GM12892 (cell line): ENCODE results near the gene PLG.
"Not testable (repeated sequence)": the region's sequence is repeated elsewhere in the genome, so short reads cannot be mapped to it uniquely, and the experiment has no call there.

ENCODE experiments used
- DNase-seq: peaks from one replicate; pipeline ENCODE4 v3.0.0; 2011; ENCODE audit not compliant: insufficient read length
- FAIRE-seq: peaks from 2 replicates; lab custom pipeline; 2011; peaks lifted over from hg19 to GRCh38; lab: Jason Lieb, UNC
- POLR2A ChIP-seq: IDR thresholded peaks from 2 replicates; pipeline ENCODE4 v1.6.1; 2011; ENCODE audit warnings: low read depth, low read length, control low read depth
- POLR2AphosphoS5 ChIP-seq: IDR thresholded peaks from 2 replicates; pipeline ENCODE4 v1.6.1; 2011; ENCODE audit warnings: low read depth, low read length, control low read depth
- TAF1 ChIP-seq: IDR thresholded peaks from 2 replicates; pipeline ENCODE4 v1.6.1; 2011; ENCODE audit warnings: low read depth, mild to moderate bottlenecking, control low read depth, low read length, borderline replicate concordance

PLG gene

DNA sequence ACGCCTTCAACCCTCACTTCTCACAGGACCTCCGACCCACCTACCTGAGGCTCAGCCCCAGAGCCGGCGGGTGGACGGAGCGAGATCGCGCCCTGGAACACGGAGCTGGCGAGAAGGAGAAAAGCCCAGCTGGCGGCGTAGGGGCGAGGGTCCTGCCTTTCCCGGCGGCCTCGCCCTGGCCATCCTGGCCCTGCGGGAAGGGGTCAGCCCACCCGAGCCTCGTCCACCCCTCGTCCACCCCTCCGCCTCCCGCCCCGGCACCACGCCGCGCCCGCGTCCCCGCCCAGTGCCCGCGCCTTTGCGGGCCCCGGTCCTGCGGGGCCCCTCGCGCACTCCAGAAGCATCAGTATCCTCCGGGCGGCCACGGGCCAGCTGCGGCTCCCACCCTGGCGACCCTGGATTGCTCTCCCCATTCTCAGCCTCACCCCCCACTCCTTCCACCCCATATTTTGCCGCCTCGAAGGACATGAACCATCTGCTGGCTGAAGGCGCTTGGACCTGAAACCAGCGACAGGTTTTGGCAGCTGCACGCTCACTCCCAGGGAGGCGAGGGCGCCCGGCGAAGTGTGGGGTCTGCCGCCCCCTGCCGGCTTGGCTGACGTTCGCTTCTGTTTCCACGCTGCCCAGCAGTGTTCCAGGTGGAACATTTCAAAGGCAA lies 65.1 kb downstream of the PLG start:
- no peak for TF ChIP-seq POLR2AphosphoS5
- TF ChIP-seq TAF1: no peak
- no peak for TF ChIP-seq POLR2A
- DNase-seq (peak; percentile 57), FAIRE-seq (peak; percentile 53)

DNA sequence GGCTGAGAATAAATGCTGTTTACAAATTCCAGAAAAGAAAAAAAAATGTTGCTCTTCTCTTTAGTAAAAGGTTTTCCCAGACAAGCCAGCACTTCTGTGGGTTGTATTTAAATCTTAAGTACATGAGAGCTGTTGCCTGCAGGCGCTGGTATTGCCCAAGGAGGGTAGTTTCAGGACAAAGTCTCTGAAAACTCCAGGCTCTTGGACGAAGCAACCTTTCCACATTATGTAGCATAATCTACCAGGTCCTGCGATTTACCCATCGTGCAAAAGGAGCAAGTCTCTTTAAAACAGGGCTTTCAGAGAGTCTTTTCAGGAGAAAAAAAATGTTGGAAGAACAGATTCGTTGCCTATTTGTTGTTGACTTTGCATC lies 65.6 kb downstream of the PLG start:
- no peak for FAIRE-seq

DNA sequence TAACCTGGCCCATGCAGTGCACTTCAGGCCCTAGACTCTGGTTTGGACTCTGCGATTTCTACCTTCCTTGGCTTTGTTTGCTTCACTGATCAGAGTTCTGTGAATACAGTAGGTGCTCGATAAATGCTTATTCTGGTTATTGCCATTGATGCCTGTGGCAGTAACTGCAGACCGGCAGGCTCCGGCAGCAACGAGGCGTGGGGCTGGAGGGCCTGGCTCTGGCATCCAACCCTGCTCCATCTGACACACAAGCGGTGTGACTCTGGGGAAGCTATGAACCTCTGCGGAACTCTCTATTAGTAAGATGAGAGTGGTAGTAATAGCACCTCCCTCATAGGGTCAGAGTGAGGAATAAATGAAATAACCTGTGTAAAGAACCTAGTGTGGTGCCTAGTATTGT lies 66.1 kb downstream of the PLG start:
- TF ChIP-seq POLR2AphosphoS5 (no peak), TAF1 (no peak), POLR2A (no peak)
- no peak for FAIRE-seq

More for the DNA sequence above, 65.6 kb downstream of the PLG start:
- DNase-seq: no peak
- TF ChIP-seq TAF1 (no peak), POLR2AphosphoS5 (no peak), POLR2A (no peak)

GRCh38 chr6:160774399-160774798 lies 72.4 kb downstream of the PLG start:
- TF ChIP-seq POLR2AphosphoS5 (no peak), POLR2A (no peak), TAF1 (no peak)

More for the DNA sequence above, 66.1 kb downstream of the PLG start:
- no peak for DNase-seq

DNA sequence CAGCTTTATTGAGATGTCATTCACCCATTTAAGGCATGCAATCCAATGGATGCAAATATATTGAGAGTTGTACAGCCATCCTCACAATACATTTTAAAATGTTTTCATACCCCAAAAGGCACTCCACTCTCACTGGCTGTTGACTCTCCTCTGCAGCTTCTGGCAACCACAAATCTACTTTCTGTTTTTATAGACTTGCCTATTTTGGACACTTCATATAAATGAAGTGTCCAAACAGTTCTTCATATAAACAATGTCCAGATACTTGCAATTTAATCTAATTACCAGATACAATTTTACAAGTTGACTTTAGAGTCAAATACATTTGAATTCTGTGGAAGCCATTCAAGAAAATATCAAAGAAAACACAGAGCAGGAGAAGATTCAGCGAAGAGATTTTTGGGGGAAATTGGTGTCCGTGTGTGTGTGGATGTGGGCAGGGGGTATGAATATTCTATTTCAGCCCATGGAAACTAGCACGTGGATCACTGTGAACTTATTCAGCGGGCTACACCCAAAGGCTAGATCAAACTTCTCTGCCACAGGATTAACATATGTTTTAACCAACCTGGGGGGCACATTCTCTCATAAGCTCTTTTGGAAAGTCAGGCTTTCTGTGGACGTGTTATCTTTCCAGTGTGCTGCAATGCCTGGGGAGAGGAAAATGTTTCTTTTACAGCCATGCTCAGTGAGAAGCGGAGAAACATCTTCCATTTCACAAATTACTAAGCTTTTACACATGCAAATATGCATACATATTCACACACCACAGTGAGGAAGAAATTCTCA lies 73.9 kb downstream of the PLG start:
- peak; percentile 92 for FAIRE-seq
- TF ChIP-seq POLR2AphosphoS5 (no peak), POLR2A (no peak), TAF1 (no peak)
- no peak for DNase-seq

More at GRCh38 chr6:160774399-160774798, 72.4 kb downstream of the PLG start:
- FAIRE-seq (no peak), DNase-seq (no peak)

DNA sequence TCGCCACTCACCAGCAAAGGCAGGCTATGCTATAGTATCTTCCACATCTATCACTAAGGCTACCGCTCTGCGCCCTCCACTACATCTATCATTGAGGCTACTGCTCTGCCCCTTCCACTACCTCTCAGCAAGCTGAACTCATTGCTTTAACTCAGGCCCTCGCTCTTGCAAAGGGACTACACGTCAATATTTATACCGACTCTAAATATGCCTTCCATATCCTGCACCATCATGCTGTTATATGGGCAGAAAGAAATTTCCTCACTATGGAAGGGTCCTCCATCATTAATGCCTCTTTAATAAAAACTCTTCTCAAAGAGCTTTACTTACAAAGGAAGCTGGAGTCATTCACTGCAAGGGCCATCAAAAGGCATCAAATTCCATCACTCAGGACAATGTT lies 77.1 kb downstream of the PLG start:
- not testable (repeated sequence) for FAIRE-seq, DNase-seq

GRCh38 chr6:160780656-160781055 lies 78.6 kb downstream of the PLG start:
- FAIRE-seq, DNase-seq: not testable (repeated sequence)

- no peak for FAIRE-seq
- TF ChIP-seq POLR2AphosphoS5: no peak
- TF ChIP-seq TAF1: no peak
- TF ChIP-seq POLR2A: no peak
- DNase-seq: no peak
Measured at GRCh38 chr6:160781298-160781697, 79.3 kb downstream of the PLG start.

GRCh38 chr6:160782228-160782627 lies 80.2 kb downstream of the PLG start:
- DNase-seq (no peak), FAIRE-seq (no peak)
- TF ChIP-seq POLR2A: no peak
- TF ChIP-seq TAF1: no peak
- TF ChIP-seq POLR2AphosphoS5: no peak

GRCh38 chr6:160783741-160784140 lies 81.7 kb downstream of the PLG start:
- DNase-seq (no peak), FAIRE-seq (no peak)
- no peak for TF ChIP-seq POLR2AphosphoS5
- no peak for TF ChIP-seq POLR2A
- no peak for TF ChIP-seq TAF1

- not testable (repeated sequence) for FAIRE-seq, DNase-seq
Measured at GRCh38 chr6:160788126-160788525, 86.1 kb downstream of the PLG start.

GRCh38 chr6:160788806-160789205 lies 86.8 kb downstream of the PLG start:
- DNase-seq: no peak
- FAIRE-seq: peak; percentile 82
- TF ChIP-seq POLR2AphosphoS5 (no peak), POLR2A (no peak), TAF1 (no peak)
